ENCODE results near the gene JAZF1. TPM values are rescaled to one million over a fixed set of nuclear protein-coding genes. Genes with fewer than 3 reads are reported as not detected.

The JAZF1 gene
- total and polyA plus RNA-seq, 2 experiments from 2014 or later = 13.8 to 19.6 TPM

- H3K36me3 ChIP-seq (ENCODE audit: low read depth) = no peaks in the 10 kb centered on the region
- DNase-seq = no peak
- H4K20me1 ChIP-seq (ENCODE audit: insufficient read depth) = no peaks in the 10 kb centered on the region
- in situ Hi-C loops (cut with MboI) = no loop called here
- H3K9me2 ChIP-seq (ENCODE audit: insufficient read depth) = no peaks in the 10 kb centered on the region
- peaks cover 6% of the 10 kb centered on the region; the same call in 1 of the 2 replicates for H3K79me2 ChIP-seq (ENCODE audit: insufficient read depth)
- H3K9me3 ChIP-seq (ENCODE audit: low read depth) = no peaks in the 10 kb centered on the region
- no peak overlapping the region for H3K27ac ChIP-seq
- H3K4me3 ChIP-seq = no peak overlapping the region
- H2AFZ ChIP-seq = no peak overlapping the region
- no peaks in the 10 kb centered on the region for H3K27me3 ChIP-seq (replicated peaks; ENCODE audit: insufficient read depth)
- TF ChIP-seq EZH2 (IDR thresholded peaks at IDR 0.05; ENCODE audit: insufficient read depth, poor library complexity, severe bottlenecking) (no peak), EZH2phosphoT487 (IDR thresholded peaks at IDR 0.05; ENCODE audit: insufficient read depth, low read depth) (no peak)
- H3K4me2 ChIP-seq (ENCODE audit: unreplicated experiment) = no peak overlapping the region
- peaks cover 13% of the 10 kb centered on the region; the same call in 1 of the 2 replicates for H3K4me1 ChIP-seq (ENCODE audit: insufficient read depth)
- 93 to 94% methylated on average over 8 of the region's 8 CpGs for WGBS, 2 experiments (ENCODE audit: low coverage in 1 of 2, low lambda C conversion rate in 2 of 2, missing lambda C conversion rate in 2 of 2)
- H3F3A ChIP-seq (ENCODE audit: insufficient read depth) = 0 out of 2 replicates have a peak, but pooled peaks cover 7% of the 10 kb centered on the region
- no peak overlapping the region for H3K9ac ChIP-seq
Measured at GRCh38 chr7:27942711-27943110, 237.9 kb downstream of the JAZF1 start.

GRCh38 chr7:27941522-27941921 is 239.1 kb downstream of the JAZF1 start:
- no peaks in the 10 kb centered on the region for H4K20me1 ChIP-seq (ENCODE audit: insufficient read depth)
- H2AFZ ChIP-seq = no peak overlapping the region
- no peaks in the 10 kb centered on the region for H3F3A ChIP-seq (ENCODE audit: insufficient read depth)
- H3K27me3 ChIP-seq (replicated peaks; ENCODE audit: insufficient read depth) = no peaks in the 10 kb centered on the region
- H3K36me3 ChIP-seq (ENCODE audit: low read depth) = no peaks in the 10 kb centered on the region
- no peak overlapping the region for H3K9ac ChIP-seq
- no peaks in the 10 kb centered on the region for H3K9me3 ChIP-seq (ENCODE audit: low read depth)
- in situ Hi-C loops (cut with MboI) = no loop called here
- DNase-seq = no peak
- no peaks in the 10 kb centered on the region for H3K9me2 ChIP-seq (ENCODE audit: insufficient read depth)
- H3K4me1 ChIP-seq (ENCODE audit: insufficient read depth) = peaks cover 19% of the 10 kb centered on the region; the same call in 1 of the 2 replicates
- WGBS, 2 experiments (ENCODE audit: low coverage in 1 of 2, low lambda C conversion rate in 2 of 2, missing lambda C conversion rate in 2 of 2) = 52 to 61% methylated on average over 2 of the region's 2 CpGs
- no peak overlapping the region for H3K4me2 ChIP-seq (ENCODE audit: unreplicated experiment)
- no peak overlapping the region for H3K4me3 ChIP-seq
- no peak overlapping the region for H3K27ac ChIP-seq
- H3K79me2 ChIP-seq (ENCODE audit: insufficient read depth) = peaks cover 6% of the 10 kb centered on the region; the same call in 1 of the 2 replicates
- TF ChIP-seq EZH2phosphoT487 (IDR thresholded peaks at IDR 0.05; ENCODE audit: insufficient read depth, low read depth) (no peak), EZH2 (IDR thresholded peaks at IDR 0.05; ENCODE audit: insufficient read depth, poor library complexity, severe bottlenecking) (no peak)

- no peaks in the 10 kb centered on the region for H4K20me1 ChIP-seq (ENCODE audit: insufficient read depth)
- no peak for DNase-seq
- H3K4me2 ChIP-seq (ENCODE audit: unreplicated experiment) = no peak overlapping the region
- peaks cover 27% of the 10 kb centered on the region; the same call in 1 of the 2 replicates for H3K4me1 ChIP-seq (ENCODE audit: insufficient read depth)
- H3K9ac ChIP-seq = no peak overlapping the region
- no peaks in the 10 kb centered on the region for H3F3A ChIP-seq (ENCODE audit: insufficient read depth)
- H3K27ac ChIP-seq = no peak overlapping the region
- no peaks in the 10 kb centered on the region for H3K9me3 ChIP-seq (ENCODE audit: low read depth)
- peaks cover 6% of the 10 kb centered on the region; the same call in 1 of the 2 replicates for H3K79me2 ChIP-seq (ENCODE audit: insufficient read depth)
- no peaks in the 10 kb centered on the region for H3K27me3 ChIP-seq (replicated peaks; ENCODE audit: insufficient read depth)
- no peak overlapping the region for H3K4me3 ChIP-seq
- in situ Hi-C loops (cut with MboI) = no loop called here
- 80 to 81% methylated on average over 9 of the region's 9 CpGs for WGBS, 2 experiments (ENCODE audit: low coverage in 1 of 2, low lambda C conversion rate in 2 of 2, missing lambda C conversion rate in 2 of 2)
- no peak overlapping the region for H2AFZ ChIP-seq
- no peaks in the 10 kb centered on the region for H3K9me2 ChIP-seq (ENCODE audit: insufficient read depth)
- no peaks in the 10 kb centered on the region for H3K36me3 ChIP-seq (ENCODE audit: low read depth)
- TF ChIP-seq EZH2phosphoT487 (IDR thresholded peaks at IDR 0.05; ENCODE audit: insufficient read depth, low read depth) (no peak), EZH2 (IDR thresholded peaks at IDR 0.05; ENCODE audit: insufficient read depth, poor library complexity, severe bottlenecking) (no peak)
Measured at GRCh38 chr7:27940341-27940740, 240.3 kb downstream of the JAZF1 start.

- WGBS, 2 experiments (ENCODE audit: low coverage in 1 of 2, low lambda C conversion rate in 2 of 2, missing lambda C conversion rate in 2 of 2) = 96 to 99% methylated on average over 10 of the region's 10 CpGs
- DNase-seq = no peak
- TF ChIP-seq EZH2phosphoT487 (IDR thresholded peaks at IDR 0.05; ENCODE audit: insufficient read depth, low read depth) = no peak
- TF ChIP-seq EZH2 (IDR thresholded peaks at IDR 0.05; ENCODE audit: insufficient read depth, poor library complexity, severe bottlenecking) = no peak
- Histone ChIP-seq H3K9me2 (ENCODE audit: insufficient read depth) (no peaks in the 10 kb centered on the region), H3K9ac (no peak overlapping the region), H3K4me1 (ENCODE audit: insufficient read depth) (peaks cover 25% of the 10 kb centered on the region; the same call in 1 of the 2 replicates), H3K36me3 (ENCODE audit: low read depth) (no peaks in the 10 kb centered on the region), H3F3A (ENCODE audit: insufficient read depth) (0 out of 2 replicates have a peak, but pooled peaks cover 1% of the 10 kb centered on the region), H3K9me3 (ENCODE audit: low read depth) (no peaks in the 10 kb centered on the region), H2AFZ (no peak overlapping the region), H3K79me2 (ENCODE audit: insufficient read depth) (peaks cover 10% of the 10 kb centered on the region; the same call in 1 of the 2 replicates), H3K4me2 (ENCODE audit: unreplicated experiment) (no peak overlapping the region), H3K27ac (no peak overlapping the region), H3K4me3 (no peak overlapping the region), H4K20me1 (ENCODE audit: insufficient read depth) (no peaks in the 10 kb centered on the region), H3K27me3 (replicated peaks; ENCODE audit: insufficient read depth) (no peaks in the 10 kb centered on the region)
- in situ Hi-C loops (cut with MboI) = no loop called here
Measured at GRCh38 chr7:27939893-27940292, 240.7 kb downstream of the JAZF1 start.

- in situ Hi-C loops (cut with MboI) = no loop called here
- H3K4me3 ChIP-seq = no peak overlapping the region
- no peak overlapping the region for H3K9ac ChIP-seq
- no peaks in the 10 kb centered on the region for H4K20me1 ChIP-seq (ENCODE audit: insufficient read depth)
- no peak overlapping the region for H3K4me2 ChIP-seq (ENCODE audit: unreplicated experiment)
- peaks cover 21% of the 10 kb centered on the region for H3F3A ChIP-seq (ENCODE audit: insufficient read depth)
- no peaks in the 10 kb centered on the region for H3K27me3 ChIP-seq (replicated peaks; ENCODE audit: insufficient read depth)
- H3K4me1 ChIP-seq (ENCODE audit: insufficient read depth) = peaks cover 28% of the 10 kb centered on the region
- no peaks in the 10 kb centered on the region for H3K36me3 ChIP-seq (ENCODE audit: low read depth)
- DNase-seq = no peak
- H2AFZ ChIP-seq = no peak overlapping the region
- H3K9me3 ChIP-seq (ENCODE audit: low read depth) = no peaks in the 10 kb centered on the region
- no peaks in the 10 kb centered on the region for H3K9me2 ChIP-seq (ENCODE audit: insufficient read depth)
- no peak for TF ChIP-seq EZH2 (IDR thresholded peaks at IDR 0.05; ENCODE audit: insufficient read depth, poor library complexity, severe bottlenecking)
- no peak for TF ChIP-seq EZH2phosphoT487 (IDR thresholded peaks at IDR 0.05; ENCODE audit: insufficient read depth, low read depth)
- H3K27ac ChIP-seq = no peak overlapping the region
- peaks cover 11% of the 10 kb centered on the region; the same call in 1 of the 2 replicates for H3K79me2 ChIP-seq (ENCODE audit: insufficient read depth)
Measured at GRCh38 chr7:27936768-27937102, 243.9 kb downstream of the JAZF1 start.

Data from GM23248 (cell line).